Epithelial cell of esophagus (primary cell): Measurements from ENCODE around the gene PLXNC1.

ENCODE experiments used
- DNase-seq: peaks from one replicate; pipeline ENCODE4 v3.0.0; 2010; ENCODE audit warnings: low read depth
- H3K4me3 ChIP-seq: 2 replicates; pipeline ENCODE4 v1.5.1; 2011; ENCODE audit warnings: mild to moderate bottlenecking, low read length, control low read depth
- CTCF ChIP-seq: IDR thresholded peaks from 2 replicates; pipeline ENCODE4 v1.5.1; 2011; ENCODE audit warnings: low read depth, mild to moderate bottlenecking, low read length, control low read depth, inconsistent platforms; ENCODE audit not compliant: insufficient read depth; ENCODE audit errors: missing control alignments

PLXNC1 gene

GRCh38 chr12:94178054-94178453, 29.7 kb downstream of the PLXNC1 start:
- DNase-seq: no peak
- no peak for TF ChIP-seq CTCF
- H3K4me3 ChIP-seq: no peak overlapping the region

GRCh38 chr12:94178882-94179281, 30.5 kb downstream of the PLXNC1 start:
- no peak for DNase-seq
- H3K4me3 ChIP-seq: no peak overlapping the region
- no peak for TF ChIP-seq CTCF

GRCh38 chr12:94179723-94180122, 31.3 kb downstream of the PLXNC1 start:
- H3K4me3 ChIP-seq: no peak overlapping the region
- TF ChIP-seq CTCF: no peak
- DNase-seq: no peak

- no peak overlapping the region for H3K4me3 ChIP-seq
- no peak for TF ChIP-seq CTCF
- peak; percentile 64 for DNase-seq
Measured at GRCh38 chr12:94180558-94181296, 32.4 kb downstream of the PLXNC1 start.

- no peak for DNase-seq
- TF ChIP-seq CTCF: no peak
- H3K4me3 ChIP-seq: no peak overlapping the region
Measured at GRCh38 chr12:94182986-94183707, 34.8 kb downstream of the PLXNC1 start.

GRCh38 chr12:94183708-94184379, 35.5 kb downstream of the PLXNC1 start:
- TF ChIP-seq CTCF: no peak

More at GRCh38 chr12:94183708-94184379, 35.5 kb downstream of the PLXNC1 start:
- H3K4me3 ChIP-seq: no peak overlapping the region
- no peak for DNase-seq
